Endometrium (tissue), 2 donors: ENCODE data around the gene PRDM7.
"Not testable (repeated sequence)": the region's sequence is repeated elsewhere in the genome, so short reads cannot be mapped to it uniquely, and the experiment has no call there.

Experiments used
- FAIRE-seq: peaks from 2 replicates; lab custom pipeline; 2012; peaks lifted over from hg19 to GRCh38; lab: Jason Lieb, UNC
- donor health status: control.
- donor health status: control.

The PRDM7 gene

DNA sequence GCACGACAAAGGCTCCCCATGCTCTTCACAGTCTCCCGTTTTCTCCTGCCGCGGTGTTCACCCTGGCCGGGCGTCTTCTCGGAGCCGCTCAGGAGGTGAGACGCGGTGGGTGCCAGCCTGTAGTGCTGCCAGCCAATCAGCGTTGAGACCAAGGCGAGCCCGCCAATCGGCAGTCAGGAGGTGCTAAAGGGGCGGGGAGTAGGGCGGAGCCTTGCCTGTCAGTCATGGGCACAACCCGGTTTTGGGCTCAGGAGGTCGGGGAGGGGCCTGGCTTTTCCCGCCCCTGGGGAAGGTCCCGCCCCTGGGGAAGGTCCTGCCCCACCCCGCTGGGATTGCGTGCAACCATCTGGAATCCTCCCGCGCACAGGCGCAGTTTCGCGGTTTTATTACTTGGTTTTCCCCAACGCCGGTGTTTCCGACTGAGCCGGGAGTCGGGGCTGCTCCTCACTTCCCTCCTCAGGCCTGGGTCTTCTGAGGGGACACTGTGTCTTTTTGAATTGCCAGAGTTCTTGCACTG is at the start of gene PRDM7:
TSS of gene PRDM7 (minus strand) at position 92 of the 517 bp plus-strand sequence. CDS start 1,421 bp downstream, outside the sequence.
- no peak for FAIRE-seq

DNA sequence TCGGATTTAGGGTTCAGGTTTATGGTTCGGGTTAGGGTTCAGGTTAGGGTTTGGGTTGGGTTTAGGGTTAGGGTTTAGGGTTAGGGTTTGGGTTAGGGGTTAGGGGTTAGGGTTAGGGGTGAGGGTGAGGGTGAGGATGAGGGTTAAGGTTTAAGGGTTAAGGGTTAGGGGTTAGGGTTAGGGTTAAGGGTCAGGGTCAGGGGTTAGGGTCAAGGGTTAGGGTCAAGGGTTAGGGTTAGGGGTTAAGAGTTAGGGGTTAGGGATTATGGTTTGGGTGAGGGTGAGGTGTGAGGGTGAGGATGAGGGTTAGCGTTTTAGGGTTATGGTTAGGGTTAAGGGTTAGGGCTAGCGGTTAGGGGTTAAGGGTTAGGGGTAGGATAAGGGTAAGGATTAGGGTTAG is 44.7 kb upstream of the PRDM7 start:
- not testable (repeated sequence) for FAIRE-seq

DNA sequence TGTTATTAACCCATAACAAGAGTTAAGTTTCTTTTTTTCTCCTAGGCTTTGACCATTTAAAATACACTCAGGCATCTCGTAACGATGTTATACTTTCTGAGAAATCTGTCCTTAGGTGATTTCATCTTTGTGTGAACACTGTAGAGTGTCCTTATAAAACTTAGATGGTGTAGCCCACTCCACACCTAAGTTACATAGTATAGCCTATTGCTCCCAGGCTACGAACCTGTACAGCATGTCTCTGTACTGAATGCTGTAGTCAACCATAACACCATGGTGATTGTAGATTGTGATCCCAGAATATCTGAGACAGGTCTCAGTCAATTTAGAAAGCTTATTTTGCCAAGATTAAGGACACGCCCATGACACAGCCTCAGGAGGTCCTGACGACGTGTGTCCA is 30.5 kb upstream of the PRDM7 start:
- FAIRE-seq = not testable (repeated sequence)

DNA sequence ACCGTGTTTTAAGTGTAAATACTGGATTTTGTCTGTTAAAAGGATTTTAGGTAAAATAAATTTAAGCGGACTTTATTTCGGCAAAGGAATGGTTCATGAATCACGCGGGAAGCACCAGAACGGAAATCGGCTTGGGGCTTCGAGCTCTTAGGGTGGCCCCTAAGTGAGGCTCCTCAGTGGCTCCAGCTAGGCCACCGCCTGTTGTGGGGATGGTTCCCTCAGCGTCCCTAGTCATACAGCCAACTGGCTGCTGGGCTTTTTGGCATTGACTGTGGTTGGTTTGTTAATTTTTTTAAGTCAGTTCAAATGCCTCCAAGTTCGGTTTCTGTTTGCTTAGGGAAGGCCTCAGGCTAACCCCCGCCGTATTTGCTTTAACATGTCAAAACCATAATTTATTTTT is 29.9 kb upstream of the PRDM7 start:
- FAIRE-seq = not testable (repeated sequence)

DNA sequence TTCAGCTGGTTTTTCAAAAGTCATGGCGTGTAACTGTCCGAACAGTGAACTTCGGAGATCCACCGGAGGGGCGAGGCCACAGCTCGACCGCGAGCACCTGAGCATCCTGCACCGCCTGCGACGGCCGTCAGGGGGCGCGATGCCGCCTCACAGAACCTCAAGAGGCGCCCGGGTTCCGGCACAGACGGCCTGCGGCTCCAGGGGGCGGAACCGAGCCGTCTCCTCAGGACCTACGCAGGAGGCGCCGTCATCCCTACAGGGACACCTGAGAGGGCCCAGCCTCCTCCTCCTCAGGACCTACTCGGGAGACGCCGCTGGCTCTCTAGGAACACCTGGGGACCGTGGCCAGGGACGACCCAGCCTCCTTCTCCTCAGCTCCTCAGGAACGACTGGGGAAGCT is 29.1 kb upstream of the PRDM7 start:
- FAIRE-seq = not testable (repeated sequence)

GRCh38 chr16:90104725-90105124 is 27.6 kb upstream of the PRDM7 start:
- not testable (repeated sequence) for FAIRE-seq

- not testable (repeated sequence) for FAIRE-seq
These were observed 25.2 kb upstream of the PRDM7 start for GRCh38 chr16:90102086-90102884.

- FAIRE-seq = not testable (repeated sequence)
These were observed 24.2 kb upstream of the PRDM7 start for GRCh38 chr16:90101332-90101731.

GRCh38 chr16:90100790-90101189 is 23.7 kb upstream of the PRDM7 start:
- FAIRE-seq = not testable (repeated sequence)

- FAIRE-seq = not testable (repeated sequence)
These were observed 23.1 kb upstream of the PRDM7 start for GRCh38 chr16:90100229-90100628.

GRCh38 chr16:90098936-90099335 is 21.8 kb upstream of the PRDM7 start:
- not testable (repeated sequence) for FAIRE-seq

- not testable (repeated sequence) for FAIRE-seq
These were observed 20.0 kb upstream of the PRDM7 start for GRCh38 chr16:90097010-90097684.

DNA sequence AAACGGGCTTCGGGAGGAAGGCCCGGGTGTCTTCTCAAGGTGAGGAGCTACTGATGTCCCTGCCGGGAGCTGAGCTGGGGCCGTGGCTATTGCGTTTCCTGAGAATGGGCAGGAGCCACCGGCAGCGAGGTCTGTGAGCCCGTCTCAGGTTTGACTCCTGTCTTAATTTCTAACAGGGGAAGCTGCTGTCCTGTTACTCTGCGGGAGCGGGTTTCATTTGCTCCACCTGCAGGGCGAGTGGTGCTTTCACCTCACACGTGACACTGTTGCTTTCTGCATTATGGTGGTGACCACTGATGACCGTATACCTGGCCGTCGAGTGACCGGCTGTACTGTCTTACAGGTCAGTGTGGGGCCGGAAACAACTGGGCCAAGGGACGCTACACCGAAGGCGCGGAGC is 17.7 kb upstream of the PRDM7 start:
- FAIRE-seq = not testable (repeated sequence)

DNA sequence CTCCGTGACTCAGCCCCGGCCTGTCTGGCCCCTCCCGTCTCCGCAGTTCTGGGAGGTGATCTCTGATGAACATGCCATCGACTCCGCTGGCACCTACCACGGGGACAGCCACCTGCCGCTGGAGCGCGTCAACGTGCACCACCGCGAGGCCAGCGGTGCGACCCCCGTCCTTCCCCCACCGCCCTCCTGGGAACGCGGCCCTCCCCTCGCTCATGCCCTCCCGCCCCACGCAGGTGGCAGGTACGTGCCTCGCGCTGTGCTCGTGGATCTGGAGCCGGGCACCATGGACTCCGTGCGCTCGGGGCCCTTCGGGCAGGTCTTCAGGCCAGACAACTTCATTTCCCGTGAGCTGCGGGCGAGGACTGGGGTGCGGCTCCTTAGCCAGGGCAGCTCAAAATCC is 17.2 kb upstream of the PRDM7 start:
- FAIRE-seq = not testable (repeated sequence)

DNA sequence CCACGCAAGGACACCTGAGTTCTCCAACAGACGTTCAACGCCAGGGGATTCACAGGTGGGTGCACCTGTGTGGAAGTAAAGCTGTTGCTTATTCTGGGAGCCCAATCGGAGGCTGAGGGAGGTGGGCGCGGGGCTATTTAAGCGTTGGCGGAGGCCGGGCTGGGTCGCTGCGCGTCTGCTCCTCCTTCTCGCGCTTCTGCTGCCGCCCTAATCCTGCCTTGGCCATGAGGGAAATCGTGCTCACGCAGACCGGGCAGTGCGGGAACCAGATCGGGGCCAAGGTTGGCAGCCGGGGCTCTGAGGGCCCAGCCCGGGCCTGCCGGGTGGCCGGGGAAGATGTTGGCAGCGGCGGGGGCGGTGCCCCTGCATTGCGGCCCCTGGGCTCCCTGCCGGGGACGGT is 16.7 kb upstream of the PRDM7 start:
- not testable (repeated sequence) for FAIRE-seq

GRCh38 chr16:90092781-90093180 is 15.7 kb upstream of the PRDM7 start:
- FAIRE-seq = not testable (repeated sequence)

DNA sequence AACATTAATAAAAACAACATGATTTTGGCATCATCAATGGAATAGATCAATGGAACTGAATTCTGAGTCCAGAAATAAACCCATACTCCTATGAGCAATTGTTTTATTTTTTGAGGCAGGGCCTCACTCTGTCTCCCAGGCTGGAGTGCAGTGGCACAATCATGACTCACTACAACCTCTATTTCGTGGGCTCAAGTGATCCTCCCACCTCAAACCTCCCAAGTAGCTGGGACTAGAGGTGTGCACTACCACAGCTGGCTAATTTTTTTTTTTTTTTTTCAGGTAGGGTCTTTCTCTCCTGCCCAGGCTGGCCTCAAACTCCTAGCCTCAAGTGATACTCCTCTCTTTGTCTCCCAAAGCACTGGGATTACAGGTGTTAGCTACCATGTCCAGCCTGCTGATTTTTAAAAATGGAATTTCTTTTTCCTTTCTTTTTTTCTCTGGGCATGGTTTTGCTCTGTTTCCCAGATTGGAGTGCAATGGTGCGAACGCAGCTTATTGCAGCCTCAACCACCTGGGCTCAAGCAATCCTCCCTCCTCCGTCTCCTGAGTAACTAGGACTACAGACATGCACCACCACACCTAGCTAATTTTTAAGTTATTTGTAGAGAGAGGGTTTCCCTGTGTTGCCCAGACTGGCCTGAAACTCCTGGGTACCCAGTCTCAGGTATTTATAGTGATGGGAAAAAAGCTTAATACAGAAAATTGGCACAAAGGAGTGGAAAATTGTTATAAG is 7.3 kb upstream of the PRDM7 start:
- no peak for FAIRE-seq

- no peak for FAIRE-seq
These were observed 6.0 kb upstream of the PRDM7 start for GRCh38 chr16:90083139-90083538.

GRCh38 chr16:90081606-90081970 is 4.5 kb upstream of the PRDM7 start:
- FAIRE-seq = no peak

DNA sequence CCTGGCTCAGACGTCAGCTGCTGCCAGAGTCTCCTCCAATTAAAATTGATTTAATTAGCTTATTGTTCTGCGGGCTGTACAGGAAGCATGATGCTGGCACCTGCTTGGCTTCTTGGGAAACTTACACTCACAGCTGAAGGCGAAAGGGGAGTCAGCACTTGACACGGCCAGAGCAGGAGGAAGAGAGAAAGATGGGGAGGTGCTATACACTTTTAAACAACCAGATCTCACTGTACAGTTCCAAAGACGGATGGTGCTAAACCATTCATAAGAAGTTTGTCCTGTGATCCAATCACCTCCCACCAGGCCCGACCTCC is 1.4 kb upstream of the PRDM7 start:
- FAIRE-seq = no peak

- no peak for FAIRE-seq
These were observed 837 bp upstream of the PRDM7 start for GRCh38 chr16:90077757-90078578.
